H1 (cell line): ENCODE results near the gene GCM1. TPM values are rescaled to one million over a fixed set of nuclear protein-coding genes. Genes with fewer than 3 reads are reported as not detected.

Source experiments
- CTCF ChIA-PET: fragments of 300-600 bp; sonication (Branson Sonifier 250); formaldehyde crosslinking; loops from one replicate; lab custom pipeline; 2021; ENCODE audit not compliant: partially characterized antibody; lab: Charles Lee
- POLR2A ChIA-PET: fragments of 300-600 bp; sonication (Branson Sonifier 250); formaldehyde crosslinking; loops from one replicate; lab custom pipeline; 2021; ENCODE audit warnings: inconsistent platforms; ENCODE audit not compliant: partially characterized antibody; lab: Charles Lee
- DNase-seq, 2 experiments: peaks; one replicate each; pipeline versions ENCODE4 v3.0.0 to v3.0.0-alpha.2; 2010 to 2022; ENCODE audit warnings: low spot score in 2 of 2, low read depth in 1 of 2, mixed read lengths in 1 of 2
- FAIRE-seq: peaks from 2 replicates; lab custom pipeline; 2011; peaks lifted over from hg19 to GRCh38; lab: Jason Lieb, UNC
- H2AFZ ChIP-seq: 2 replicates; pipeline ENCODE4 v1.8.1; 2012; ENCODE audit warnings: low read length, inconsistent platforms
- H2AK5ac ChIP-seq: 2 replicates; pipeline ENCODE4 v1.6.1; 2013; ENCODE audit warnings: low read depth, low read length
- H2BK120ac ChIP-seq: replicated peaks from 2 replicates; pipeline ENCODE3; 2013; ENCODE audit warnings: low read depth, low read length, inconsistent platforms
- H2BK12ac ChIP-seq: 2 replicates; pipeline ENCODE4 v1.6.1; 2013; ENCODE audit warnings: low read depth, low read length
- H2BK15ac ChIP-seq: 2 replicates; pipeline ENCODE4 v1.6.1; 2013; ENCODE audit warnings: low read length
- H2BK20ac ChIP-seq: 2 replicates; pipeline ENCODE4 v1.6.1; 2013; ENCODE audit warnings: low read length
- H2BK5ac ChIP-seq: 2 replicates; pipeline ENCODE4 v1.6.1; 2013; ENCODE audit warnings: low read depth, low read length
- H3K14ac ChIP-seq: 2 replicates; pipeline ENCODE4 v1.6.1; 2013; ENCODE audit warnings: inconsistent platforms; ENCODE audit not compliant: insufficient read length
- H3K18ac ChIP-seq: 2 replicates; pipeline ENCODE4 v1.6.1; 2013; ENCODE audit warnings: low read length; ENCODE audit errors: extremely low read depth
- H3K23ac ChIP-seq: 2 replicates; pipeline ENCODE4 v1.6.1; 2013; ENCODE audit warnings: inconsistent platforms; ENCODE audit not compliant: insufficient read length
- H3K23me2 ChIP-seq: 2 replicates; pipeline ENCODE4 v1.6.1; 2013; ENCODE audit warnings: low read depth, low read length
- H3K27ac ChIP-seq: 2 replicates; pipeline ENCODE4 v1.6.1; 2011; ENCODE audit warnings: low read depth, low read length, inconsistent platforms
- H3K27me3 ChIP-seq, 4 experiments: replicated peaks in 1 of 4; 1 replicate in 1 of 4; 2 replicates in 3 of 4; pipeline versions ENCODE4 v1.6.1 to v1.8.1; 2011 to 2013; ENCODE audit warnings: low read length in 3 of 4, mild to moderate bottlenecking in 3 of 4, inconsistent platforms in 2 of 4, mixed read lengths in 2 of 4, moderate library complexity in 1 of 4; ENCODE audit not compliant: control insufficient read depth in 3 of 4, insufficient read depth in 3 of 4; ENCODE audit errors: extremely low read depth in 1 of 4
- H3K36me3 ChIP-seq, 4 experiments: 2 replicates each; pipeline versions ENCODE4 v1.6.1 to v1.8.1; 2011 to 2013; ENCODE audit warnings: mild to moderate bottlenecking in 4 of 4, low read length in 3 of 4, moderate library complexity in 2 of 4, control low read depth in 1 of 4, inconsistent platforms in 1 of 4; ENCODE audit not compliant: insufficient read depth in 4 of 4, control insufficient read depth in 2 of 4
- H3K4ac ChIP-seq: replicated peaks from 2 replicates; pipeline ENCODE3; 2013; ENCODE audit warnings: low read length, low read depth, mixed read lengths, inconsistent platforms; ENCODE audit not compliant: insufficient read length
- H3K4me1 ChIP-seq, 4 experiments: replicated peaks in 1 of 4; 1 replicate in 1 of 4; 2 replicates in 3 of 4; pipeline versions ENCODE4 v1.6.1 to v1.8.1; 2011 to 2013; ENCODE audit warnings: low read length in 3 of 4, inconsistent platforms in 2 of 4, mixed read lengths in 1 of 4; ENCODE audit not compliant: insufficient read depth in 4 of 4, control insufficient read depth in 3 of 4
- H3K4me2 ChIP-seq, 2 experiments: 2 replicates each; pipeline versions ENCODE4 v1.6.1 to v1.8.1; 2011 to 2013; ENCODE audit warnings: low read depth in 2 of 2, low read length in 2 of 2, control low read depth in 1 of 2, inconsistent platforms in 1 of 2, mild to moderate bottlenecking in 1 of 2; ENCODE audit not compliant: insufficient read depth in 1 of 2
- H3K4me3 ChIP-seq, 4 experiments: fragments of 200-600, 300-600 bp in 1 of 4; sonication (generic), shearing (Covaris generic), sonication (Bioruptor Twin) in 1 of 4; 2 replicates each; pipeline versions ENCODE4 v1.5.1 to v1.8.1; 2011 to 2016; ENCODE audit warnings: low read length in 4 of 4, low read depth in 3 of 4, control low read depth in 2 of 4, inconsistent platforms in 2 of 4, mild to moderate bottlenecking in 2 of 4, mixed read lengths in 1 of 4, moderate library complexity in 1 of 4; ENCODE audit not compliant: insufficient read depth in 2 of 4; ENCODE audit errors: extremely low read depth in 1 of 4
- H3K56ac ChIP-seq: replicated peaks from 2 replicates; pipeline ENCODE3; 2013; ENCODE audit warnings: low read depth, mild to moderate bottlenecking, mixed read lengths, low read length, inconsistent platforms; ENCODE audit not compliant: insufficient read length
- H3K79me1 ChIP-seq: 2 replicates; pipeline ENCODE4 v1.6.1; 2013; ENCODE audit warnings: low read depth, low read length, control low read depth
- H3K79me2 ChIP-seq, 2 experiments: 2 replicates each; pipeline versions ENCODE4 v1.6.1 to v1.8.1; 2012 to 2013; ENCODE audit warnings: low read length in 2 of 2, mild to moderate bottlenecking in 2 of 2, inconsistent platforms in 1 of 2; ENCODE audit not compliant: insufficient read depth in 2 of 2, control insufficient read depth in 1 of 2
- H3K9ac ChIP-seq, 4 experiments: replicated peaks in 1 of 4; 1 replicate in 1 of 4; 2 replicates in 3 of 4; pipeline versions ENCODE4 v1.6.1 to v1.8.1; 2011 to 2013; ENCODE audit warnings: low read depth in 3 of 4, low read length in 3 of 4, control low read depth in 2 of 4, mild to moderate bottlenecking in 2 of 4, moderate library complexity in 2 of 4, inconsistent platforms in 1 of 4; ENCODE audit errors: extremely low read depth in 1 of 4
- H3K9me3 ChIP-seq, 2 experiments: 2 replicates each; pipeline versions ENCODE4 v1.6.1 to v1.8.1; 2012 to 2013; ENCODE audit warnings: mild to moderate bottlenecking in 2 of 2, moderate library complexity in 2 of 2, control low read depth in 1 of 2, inconsistent platforms in 1 of 2, low read depth in 1 of 2, low read length in 1 of 2, mixed read lengths in 1 of 2; ENCODE audit not compliant: insufficient read depth in 2 of 2
- H4K20me1 ChIP-seq, 2 experiments: replicated peaks in 1 of 2; 2 replicates each; pipeline versions ENCODE3 to v1.8.1; 2011 to 2013; ENCODE audit warnings: inconsistent platforms in 2 of 2, low read length in 2 of 2, mild to moderate bottlenecking in 1 of 2; ENCODE audit not compliant: insufficient read depth in 2 of 2, control insufficient read depth in 1 of 2
- H4K5ac ChIP-seq: 2 replicates; pipeline ENCODE4 v1.6.1; 2013; ENCODE audit warnings: low read length, low read depth, mixed read lengths, inconsistent platforms; ENCODE audit not compliant: insufficient read length
- H4K8ac ChIP-seq: 2 replicates; pipeline ENCODE4 v1.8.0; 2013; ENCODE audit warnings: mild to moderate bottlenecking, moderate library complexity, low read length, inconsistent platforms; ENCODE audit not compliant: insufficient read depth; ENCODE audit errors: extremely low read depth
- H4K91ac ChIP-seq: replicated peaks from 2 replicates; pipeline ENCODE3; 2013; ENCODE audit warnings: low read length, mixed read lengths, inconsistent platforms; ENCODE audit not compliant: insufficient read length
- CREB1 ChIP-seq: IDR thresholded peaks from 2 replicates; pipeline ENCODE4 v1.6.1; 2012; ENCODE audit warnings: inconsistent platforms
- CTCF ChIP-seq, 3 experiments: IDR thresholded peaks; 1 replicate in 2 of 3; 2 replicates in 1 of 3; pipeline versions ENCODE4 v1.5.1 to v1.6.1; 2011; ENCODE audit warnings: low read length in 3 of 3, mild to moderate bottlenecking in 3 of 3, inconsistent platforms in 2 of 3, low read depth in 1 of 3, moderate library complexity in 1 of 3; ENCODE audit not compliant: insufficient read depth in 1 of 3; ENCODE audit errors: control extremely low read depth in 1 of 3
- E2F6 ChIP-seq: IDR thresholded peaks from 2 replicates; pipeline ENCODE4 v1.6.1; 2012; ENCODE audit warnings: inconsistent platforms
- FOSL1 ChIP-seq: IDR thresholded peaks from 2 replicates; pipeline ENCODE4 v1.6.1; 2011; ENCODE audit warnings: mild to moderate bottlenecking, low read depth, low read length, moderate library complexity; ENCODE audit not compliant: insufficient read depth
- POLR2AphosphoS5 ChIP-seq: IDR thresholded peaks from 2 replicates; pipeline ENCODE4 v1.6.1; 2011; ENCODE audit warnings: low read depth, low read length
- RAD21 ChIP-seq, 2 experiments: IDR thresholded peaks in 1 of 2; conservative IDR thresholded peaks in 1 of 2; 2 replicates each; pipeline ENCODE4 v1.6.1; 2011; ENCODE audit warnings: low read depth in 2 of 2, low read length in 2 of 2, improper control_type of control experiment in 1 of 2, inconsistent platforms in 1 of 2, mild to moderate bottlenecking in 1 of 2, moderate library complexity in 1 of 2
- SIRT6 ChIP-seq: IDR thresholded peaks from one replicate; pipeline ENCODE4 v1.7.1; 2012; ENCODE audit warnings: low read length, inconsistent platforms
- SIX5 ChIP-seq: IDR thresholded peaks from 2 replicates; pipeline ENCODE4 v1.6.1; 2011; ENCODE audit warnings: mild to moderate bottlenecking, low read depth, low read length
- WGBS, 2 experiments: shearing (Covaris generic) in 1 of 2; methylation state at CpG; one replicate each; pipeline versions ENCODE4 v1.1.6 to v1.1.7; 2013 to 2015; ENCODE audit warnings: low lambda C conversion rate in 2 of 2, mixed read lengths in 2 of 2, inconsistent platforms in 1 of 2, low coverage in 1 of 2, missing lambda C conversion rate in 1 of 2; ENCODE audit not compliant: insufficient replicate concordance in 2 of 2, insufficient coverage in 1 of 2, insufficient read length in 1 of 2; ENCODE audit errors: extremely low coverage in 1 of 2, missing lambda C conversion rate in 1 of 2; 5-methylcytosine and 5-hydroxymethylcytosine counted together
- polyA plus RNA-seq, 7 experiments: library from polyadenylated mRNA; depleted of rRNA in 3 of 7; stranded (reverse) in 5 of 7; unstranded in 2 of 7; fragments of >200 nt in 5 of 7; fragments of 200-250 nt in 2 of 7; gene quantifications; 1 replicate in 5 of 7; 2 replicates in 1 of 7; 4 replicates in 1 of 7; pipeline versions ENCODE4 v1.2.1 to v1.2.3, GENCODE V29; 2011 to 2013; ENCODE audit warnings: missing spikeins in 2 of 7, mixed read lengths in 2 of 7
- total RNA-seq: library from RNA; stranded (reverse); fragmentation: NEBNext Ultra II Directional; extraction: Animal tissue kit (Norgen Biotek cat#: 25700); gene quantifications from 2 replicates; pipeline ENCODE4 v1.2.1, GENCODE V29; 2021
- TF ChIP-seq, protein P1 (sequence below): IDR thresholded peaks from 2 replicates; pipeline ENCODE4 v1.6.1; 2012; ENCODE audit warnings: inconsistent platforms
- TF ChIP-seq, protein P2 (sequence below): IDR thresholded peaks from 2 replicates; pipeline ENCODE4 v1.6.1; 2011; ENCODE audit warnings: low read depth, mild to moderate bottlenecking, low read length; ENCODE audit not compliant: insufficient read depth

Gene GCM1
- total and polyA plus RNA-seq, 2 of the 8 experiments (the other 6 are each of a cell fraction or from before 2014, with no cell fraction given) = not detected

DNA sequence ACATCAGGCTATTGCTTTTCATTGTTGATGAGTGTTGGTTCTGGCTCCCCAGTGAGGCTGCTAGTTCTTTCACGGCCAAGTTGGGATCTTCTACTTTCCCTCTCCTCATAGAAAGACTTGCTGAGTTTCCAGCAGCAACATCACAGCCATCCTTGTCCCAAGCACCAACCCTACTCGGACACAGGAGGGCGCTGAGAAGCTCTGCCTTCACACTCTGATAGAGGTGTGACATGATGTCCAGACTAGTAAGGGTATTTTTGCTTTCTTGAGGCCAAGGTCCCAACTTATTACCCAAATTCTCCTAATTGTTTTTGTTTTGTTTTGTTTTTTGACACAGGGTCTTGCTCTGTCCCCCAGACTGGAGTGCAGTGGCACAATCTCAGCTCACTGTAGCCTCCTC is 3.0 kb upstream of the GCM1 start:
- DNase-seq = peak; percentile 15 to 65
- Histone ChIP-seq H3K79me1 (no peaks in the 10 kb centered on the region), H3K27ac (no peak overlapping the region), H4K8ac (0 out of 2 replicates have a peak overlapping the region, but pooled peaks have one; percentile 45), H4K91ac (no peak overlapping the region), H3K36me3 (no peaks in the 10 kb centered on the region), H2BK120ac (no peak overlapping the region), H3K18ac (no peak overlapping the region), H3K23ac (no peak overlapping the region), H3K9ac (no peak overlapping the region), H3K4me1 (no peaks in the 10 kb centered on the region), H3K4me3 (no peak overlapping the region), H4K5ac (no peak overlapping the region), H2BK15ac (0 out of 2 replicates have a peak overlapping the region, but pooled peaks have one; percentile 26), H2BK20ac (no peak overlapping the region), H3K4ac (no peak overlapping the region), H3K9me3 (no peaks in the 10 kb centered on the region), H3K79me2 (no peaks in the 10 kb centered on the region), H3K56ac (no peak overlapping the region), H4K20me1 (no peaks in the 10 kb centered on the region), H2AFZ (no peak overlapping the region), H2AK5ac (no peak overlapping the region), H3K27me3 (no peaks in the 10 kb centered on the region), H2BK12ac (no peak overlapping the region), H3K23me2 (no peaks in the 10 kb centered on the region), H2BK5ac (no peak overlapping the region), H3K14ac (no peak overlapping the region), H3K4me2 (no peak overlapping the region)
- ChIA-PET CTCF (interaction anchor here (0.6 to 3.0 kb wide), 25 partner anchors 9 to 543 kb away, joined by 3 to 22 read pairs (median 4); no protein-coding TSS in a partner anchor), POLR2A (no interaction called here)
- WGBS, 2 experiments = 40% methylated on average over 3 of the region's 3 CpGs; no CpG with 5 or more reads in 1 of the 2 experiments
- FAIRE-seq = peak; percentile 82
- TF ChIP-seq SIRT6 = no peak
- TF ChIP-seq CREB1 = no peak; the same call in 1 of the 2 replicates
- TF ChIP-seq SIX5 = no peak
- no peak for TF ChIP-seq FOSL1
- peak; percentile 73 to 88 (median 77) for TF ChIP-seq CTCF (IDR thresholded peaks at IDR 0.05; ENCODE audit: control extremely low read depth in 1 of 3, insufficient read depth in 1 of 3, low read depth in 1 of 3, low read length in 3 of 3)
- TF ChIP-seq, protein P1, sequence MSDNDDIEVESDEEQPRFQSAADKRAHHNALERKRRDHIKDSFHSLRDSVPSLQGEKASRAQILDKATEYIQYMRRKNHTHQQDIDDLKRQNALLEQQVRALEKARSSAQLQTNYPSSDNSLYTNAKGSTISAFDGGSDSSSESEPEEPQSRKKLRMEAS = peak; percentile 74
- TF ChIP-seq POLR2AphosphoS5 = no peak
- TF ChIP-seq RAD21 (IDR thresholded peaks at IDR 0.05 in 1 of 2, conservative IDR thresholded peaks at IDR 0.05 in 1 of 2; ENCODE audit: low read depth in 2 of 2, low read length in 2 of 2) = peak; percentile 62 to 73
- peak; percentile 75 for TF ChIP-seq E2F6
- TF ChIP-seq, protein P2, sequence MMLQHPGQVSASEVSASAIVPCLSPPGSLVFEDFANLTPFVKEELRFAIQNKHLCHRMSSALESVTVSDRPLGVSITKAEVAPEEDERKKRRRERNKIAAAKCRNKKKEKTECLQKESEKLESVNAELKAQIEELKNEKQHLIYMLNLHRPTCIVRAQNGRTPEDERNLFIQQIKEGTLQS = no peak
